Activated T-helper 9 cell treated with anti-CD3 and anti-CD28 coated beads, Interleukin-2, amount 50 U/mL, for 16 hours (primary cell): ENCODE data around the gene DIAPH2.
"Not testable (repeated sequence)": the region's sequence is repeated elsewhere in the genome, so short reads cannot be mapped to it uniquely, and the experiment has no call there.

ENCODE experiments used
- DNase-seq: peaks from one replicate; pipeline ENCODE4 v3.0.0-alpha.2; 2020; ENCODE audit warnings: low read depth

The DIAPH2 gene

DNA sequence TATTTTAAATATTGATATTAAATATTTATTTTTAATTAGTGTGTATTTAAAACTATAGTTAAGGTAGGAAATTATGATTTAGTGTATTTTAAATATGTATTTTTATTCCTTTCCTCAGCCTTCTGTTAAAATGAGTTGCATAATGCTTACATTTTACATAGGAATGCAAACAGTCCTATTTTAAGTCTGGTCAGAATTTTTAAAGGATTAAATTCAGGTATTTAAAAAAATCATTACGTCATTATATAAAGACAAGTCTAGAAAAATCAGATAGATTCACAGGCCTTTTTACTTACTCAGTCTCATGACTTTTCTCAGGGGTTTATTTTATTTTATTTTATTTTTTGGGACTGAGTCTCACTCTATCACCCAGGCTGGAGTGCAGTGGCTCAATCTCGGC lies 148.7 kb downstream of the DIAPH2 start:
- DNase-seq: no peak

- no peak for DNase-seq
Measured at GRCh38 chrX:96834137-96834536, 149.5 kb downstream of the DIAPH2 start.

DNA sequence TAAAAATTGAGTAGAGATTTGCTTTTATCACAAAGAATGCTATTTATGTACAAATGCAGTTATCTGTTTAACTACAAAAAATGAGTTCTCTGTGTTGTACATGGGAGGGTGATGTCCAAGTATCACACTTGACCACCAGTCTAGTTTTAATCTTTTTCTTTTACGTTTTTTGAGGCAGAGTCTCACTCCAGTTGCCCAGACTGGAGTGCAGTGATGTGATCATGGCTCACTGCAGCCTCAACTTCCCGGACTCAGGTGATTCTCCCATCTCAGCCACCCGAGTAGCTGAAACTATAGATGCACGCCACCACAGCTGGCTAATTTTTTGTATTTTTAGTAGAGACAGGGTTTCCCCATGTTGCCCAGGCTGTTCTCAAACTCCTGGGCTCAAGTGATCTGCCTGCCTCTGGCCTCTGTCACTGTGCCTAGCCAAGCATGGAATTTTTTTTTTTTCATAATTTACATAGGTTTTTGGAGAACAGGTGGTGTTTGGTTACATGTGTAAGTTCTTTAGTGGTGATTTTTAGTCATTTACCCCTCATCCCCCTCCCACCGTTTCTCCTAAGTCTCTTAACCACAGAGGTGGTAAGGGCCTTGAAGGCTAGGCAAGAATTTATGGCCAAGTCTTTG lies 151.1 kb downstream of the DIAPH2 start:
- DNase-seq: no peak

GRCh38 chrX:96837808-96838207 lies 153.2 kb downstream of the DIAPH2 start:
- DNase-seq: no peak

DNA sequence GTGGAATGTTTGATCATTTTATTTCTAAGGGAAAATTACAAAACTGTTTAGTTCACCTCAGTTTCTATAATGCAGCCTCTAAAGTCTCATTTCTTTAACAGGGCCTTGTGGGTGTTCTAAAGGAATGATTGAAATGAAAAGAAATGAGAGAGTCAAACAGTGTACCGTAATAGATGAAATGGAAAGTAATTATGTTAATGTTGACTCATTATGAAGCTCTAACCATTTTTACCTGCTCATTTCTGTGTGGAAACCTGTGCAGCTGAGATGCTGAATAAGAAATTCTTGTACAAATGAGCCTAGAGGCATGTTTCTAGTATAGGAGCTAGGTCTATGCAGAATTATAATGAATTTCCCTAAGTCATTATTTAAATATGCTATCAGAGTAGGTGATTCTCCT lies 153.9 kb downstream of the DIAPH2 start:
- no peak for DNase-seq

DNA sequence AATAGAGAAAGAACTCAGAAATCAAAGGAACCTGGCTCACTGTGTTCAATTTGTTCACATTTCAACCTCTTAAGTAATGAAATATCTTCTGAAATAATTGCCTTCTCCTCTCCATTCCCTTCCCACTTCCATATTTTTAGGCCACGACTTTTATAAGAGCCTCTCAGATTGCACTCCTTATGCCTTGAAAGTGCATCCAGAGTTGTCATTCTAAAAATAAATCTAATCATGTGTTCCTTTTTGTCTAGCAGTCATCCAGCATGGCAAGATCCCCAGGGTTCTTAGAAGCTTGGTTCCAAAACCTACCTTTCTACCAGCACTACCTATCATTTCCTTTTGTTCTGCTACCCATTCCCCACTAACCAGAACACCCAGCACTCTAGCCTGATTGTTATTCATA lies 156.7 kb downstream of the DIAPH2 start:
- DNase-seq: no peak

GRCh38 chrX:96841866-96842265 lies 157.2 kb downstream of the DIAPH2 start:
- not testable (repeated sequence) for DNase-seq

DNA sequence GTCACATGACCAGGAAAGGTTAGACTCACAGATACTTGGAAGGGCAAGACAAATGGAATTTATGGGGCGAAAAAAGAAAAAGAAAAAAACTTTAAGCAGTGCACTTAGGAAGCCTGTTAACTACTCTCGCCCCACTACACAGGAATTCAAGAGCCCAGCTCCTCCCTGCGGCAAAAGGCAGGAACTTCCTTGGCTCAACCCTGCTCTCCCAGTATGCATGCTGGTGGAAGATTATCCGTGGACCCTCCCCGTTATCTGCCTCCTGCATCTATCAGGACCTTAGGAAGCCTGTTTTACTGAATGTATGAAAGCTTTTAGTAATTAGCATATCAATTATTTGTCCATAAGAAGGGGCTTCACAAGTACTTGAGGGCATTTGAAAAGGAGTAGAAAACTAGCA lies 158.9 kb downstream of the DIAPH2 start:
- no peak for DNase-seq

DNA sequence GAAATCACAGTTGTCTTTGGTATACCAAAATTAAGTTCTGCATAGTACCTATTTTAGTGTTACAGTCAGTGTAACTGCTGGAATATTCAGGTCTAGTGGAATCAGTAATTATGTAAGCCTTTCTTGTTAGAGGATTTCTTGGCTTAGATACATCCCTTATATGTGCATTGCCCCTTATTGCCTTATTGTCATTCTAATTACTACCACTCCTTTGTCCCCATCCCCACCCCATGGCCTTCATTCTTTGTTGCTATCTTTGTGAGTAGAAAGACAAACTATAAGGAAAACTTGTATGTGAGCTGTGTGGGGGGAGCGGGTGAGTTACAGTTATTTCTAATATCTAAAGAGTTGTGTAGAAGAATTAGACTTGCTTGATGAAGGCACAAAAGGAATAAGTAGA lies 162.2 kb downstream of the DIAPH2 start:
- no peak for DNase-seq

DNA sequence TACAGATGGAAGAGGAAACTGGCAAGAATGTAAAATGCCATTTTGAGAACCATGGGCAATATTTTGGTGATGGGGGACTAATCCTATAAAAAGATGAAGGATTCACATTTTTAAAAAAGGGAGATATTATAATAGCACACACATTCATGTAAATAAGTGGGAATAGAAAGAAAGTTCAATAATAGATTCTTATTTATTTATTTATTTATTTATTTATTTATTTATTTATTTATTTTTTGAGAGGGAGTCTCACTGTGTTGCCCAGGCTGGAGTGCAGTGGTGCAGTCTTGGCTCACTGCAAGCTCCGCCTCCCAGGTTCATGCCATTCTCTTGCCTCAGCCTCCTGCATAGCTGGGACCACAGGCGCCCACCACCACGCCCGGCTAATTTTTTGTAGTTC lies 174.8 kb downstream of the DIAPH2 start:
- DNase-seq: not testable (repeated sequence)

- DNase-seq: no peak
Measured at GRCh38 chrX:96861218-96861617, 176.6 kb downstream of the DIAPH2 start.

DNA sequence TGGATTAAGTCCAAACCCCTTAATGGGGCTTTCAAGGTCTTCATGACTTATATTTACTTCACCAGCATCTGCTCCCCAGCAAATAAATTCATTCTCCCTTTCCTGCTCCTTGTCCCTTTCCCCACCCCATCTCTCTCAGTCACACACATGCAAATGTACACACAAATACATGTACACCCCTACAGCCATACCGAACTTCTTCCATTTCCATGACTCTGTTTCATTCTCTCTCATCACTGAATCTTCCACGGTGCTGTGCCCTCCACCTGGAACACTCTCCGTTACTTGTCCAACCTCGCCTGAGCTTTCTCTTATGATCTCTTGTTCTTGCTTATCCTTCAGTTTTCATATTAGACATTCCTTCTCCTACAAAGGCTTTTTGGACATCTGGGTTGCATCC lies 177.0 kb downstream of the DIAPH2 start:
- DNase-seq: no peak

DNA sequence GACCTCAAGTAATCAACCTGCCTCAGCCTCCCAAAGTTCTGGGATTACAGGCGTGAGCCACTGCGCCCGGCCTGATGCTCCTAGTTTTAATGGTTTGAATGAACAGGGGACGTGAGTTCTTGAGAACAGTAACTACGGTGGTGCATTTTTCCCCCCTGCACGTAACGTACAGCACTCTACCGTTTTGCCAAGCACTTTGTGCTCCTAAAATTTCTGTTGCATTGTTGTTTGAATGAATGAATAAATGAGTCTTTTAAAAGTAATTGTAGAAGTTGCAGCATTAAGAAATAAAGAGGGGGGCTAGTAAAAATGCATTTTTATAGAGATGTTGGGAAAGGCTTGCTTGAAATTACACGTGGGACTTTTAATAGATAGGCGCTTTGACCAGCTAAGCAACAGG lies 199.0 kb downstream of the DIAPH2 start, which contains the start of gene RPA4:
RPA4 (plus strand) TSS at position 301 of the 400 bp plus-strand sequence. CDS start 403 bp downstream, outside the sequence.
- DNase-seq: no peak

GRCh38 chrX:96884027-96884426 lies 199.4 kb downstream of the DIAPH2 start:
- no peak for DNase-seq

GRCh38 chrX:96889726-96890125 lies 205.1 kb downstream of the DIAPH2 start:
- no peak for DNase-seq

DNA sequence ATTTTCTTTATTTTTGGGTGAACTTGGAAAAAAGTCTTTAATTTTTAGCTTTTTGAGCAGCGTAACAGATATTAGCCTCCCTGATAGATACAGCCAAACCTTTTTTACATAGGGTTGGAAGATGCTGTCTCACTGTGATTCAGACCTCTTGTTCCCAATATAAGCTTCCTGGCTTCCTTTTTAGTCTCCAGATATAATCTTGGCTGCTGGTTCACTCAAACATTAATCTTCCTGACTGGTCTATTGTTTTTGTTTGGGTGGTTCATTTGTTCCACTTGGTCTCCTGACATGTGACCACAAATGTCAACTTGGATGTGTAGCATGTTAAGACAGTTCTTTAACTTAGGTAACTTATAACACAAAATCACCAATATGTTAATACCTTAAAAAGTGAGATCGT lies 222.1 kb downstream of the DIAPH2 start:
- DNase-seq: no peak

GRCh38 chrX:96907516-96908272 lies 223.1 kb downstream of the DIAPH2 start:
- DNase-seq: no peak

- no peak for DNase-seq
Measured at GRCh38 chrX:96909291-96909690, 224.6 kb downstream of the DIAPH2 start.

- DNase-seq: no peak
Measured at GRCh38 chrX:96918864-96919263, 234.2 kb downstream of the DIAPH2 start.

- DNase-seq: no peak
Measured at GRCh38 chrX:96919672-96920071, 235.0 kb downstream of the DIAPH2 start.

DNA sequence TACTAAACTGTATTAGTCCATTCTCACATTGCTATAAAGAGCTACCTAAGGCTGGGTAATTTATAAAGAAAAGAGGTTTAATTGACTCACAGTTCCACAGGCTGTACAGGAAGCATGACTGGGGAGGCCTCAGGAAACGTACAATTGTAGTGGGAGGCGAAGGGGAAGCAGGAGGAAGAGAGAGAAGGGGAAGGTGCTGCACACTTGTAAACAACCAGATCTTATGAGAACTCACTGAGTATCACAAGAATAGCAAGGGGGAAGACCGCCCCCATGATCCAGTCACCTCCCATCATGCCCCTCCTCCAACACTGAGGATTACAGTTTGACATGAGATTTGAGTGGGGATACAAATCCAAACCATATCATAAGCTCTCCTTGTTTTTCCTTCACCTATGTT lies 239.9 kb downstream of the DIAPH2 start:
- no peak for DNase-seq

DNA sequence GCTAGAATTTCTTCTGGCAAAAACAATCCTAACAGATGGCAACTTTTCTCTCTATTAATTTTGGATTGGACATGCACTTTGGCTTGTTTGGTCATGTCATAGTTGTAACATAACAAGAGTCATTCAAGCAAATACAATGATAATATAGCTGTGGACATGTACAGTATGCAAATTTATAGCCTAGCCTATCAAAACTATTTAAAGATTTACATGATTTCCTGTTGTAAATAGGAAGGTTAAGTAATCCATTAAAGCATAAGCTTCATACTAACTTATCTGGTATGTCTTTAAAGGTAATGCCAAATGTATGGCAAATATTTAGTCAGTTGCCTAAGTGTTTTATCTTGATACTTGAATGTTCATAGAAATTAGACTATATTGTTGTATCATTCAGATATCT lies 244.4 kb downstream of the DIAPH2 start:
- no peak for DNase-seq

- no peak for DNase-seq
Measured at GRCh38 chrX:96957718-96958117, 273.1 kb downstream of the DIAPH2 start.

DNA sequence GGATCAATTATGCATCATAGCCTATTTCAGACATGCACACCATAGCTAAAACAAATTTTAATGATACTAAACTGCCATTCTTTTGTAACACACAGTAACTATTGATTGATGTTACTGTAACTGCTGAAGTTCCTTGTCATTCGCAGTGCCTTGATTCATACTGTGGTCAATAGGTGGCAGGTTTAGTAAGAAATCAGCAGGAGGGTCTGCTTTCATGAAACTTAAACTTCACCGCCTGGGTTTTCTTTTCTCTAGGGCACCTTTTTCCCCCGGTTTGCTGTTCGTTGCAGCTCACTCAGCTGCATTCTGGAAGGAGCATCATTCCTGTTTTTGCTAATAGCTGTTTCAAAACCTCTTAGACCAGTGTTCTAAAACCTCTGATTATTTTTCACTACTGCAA lies 287.2 kb downstream of the DIAPH2 start:
- no peak for DNase-seq
